ENCODE measurements around the gene RADIL.

Gene RADIL

DNA sequence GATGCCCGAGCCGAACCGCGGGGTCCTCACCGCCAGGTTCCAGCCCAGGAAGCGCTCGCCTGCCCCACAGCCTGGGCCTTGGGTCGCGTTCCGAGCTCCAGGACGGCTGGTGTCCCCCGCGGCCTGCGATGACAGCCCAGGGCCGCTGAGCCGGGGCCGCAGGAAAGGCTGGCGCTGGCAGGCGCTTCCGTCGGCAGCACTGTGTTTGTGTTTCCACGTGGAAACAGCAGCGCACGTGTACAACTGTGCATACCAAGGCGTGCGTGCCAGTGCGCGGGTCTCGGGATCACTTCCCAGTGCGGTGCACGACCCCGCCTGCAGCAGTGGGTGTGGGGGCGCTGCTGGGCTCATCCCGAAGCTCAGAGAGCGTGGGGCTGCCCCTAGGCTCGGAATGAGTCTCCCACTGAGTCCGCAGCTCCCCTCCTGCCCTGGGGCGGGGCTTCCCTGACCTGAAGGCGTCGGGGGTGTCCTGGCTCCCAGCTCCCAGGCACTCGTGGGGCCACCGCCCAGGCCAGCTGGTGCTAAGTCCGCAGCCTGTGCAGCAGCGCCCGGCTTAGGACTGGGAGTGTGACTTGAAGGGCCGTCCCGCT lies 90.9 kb downstream of the RADIL start:
- no peak for DNase-seq (ENCODE audit: low read depth, low spot score)

DNA sequence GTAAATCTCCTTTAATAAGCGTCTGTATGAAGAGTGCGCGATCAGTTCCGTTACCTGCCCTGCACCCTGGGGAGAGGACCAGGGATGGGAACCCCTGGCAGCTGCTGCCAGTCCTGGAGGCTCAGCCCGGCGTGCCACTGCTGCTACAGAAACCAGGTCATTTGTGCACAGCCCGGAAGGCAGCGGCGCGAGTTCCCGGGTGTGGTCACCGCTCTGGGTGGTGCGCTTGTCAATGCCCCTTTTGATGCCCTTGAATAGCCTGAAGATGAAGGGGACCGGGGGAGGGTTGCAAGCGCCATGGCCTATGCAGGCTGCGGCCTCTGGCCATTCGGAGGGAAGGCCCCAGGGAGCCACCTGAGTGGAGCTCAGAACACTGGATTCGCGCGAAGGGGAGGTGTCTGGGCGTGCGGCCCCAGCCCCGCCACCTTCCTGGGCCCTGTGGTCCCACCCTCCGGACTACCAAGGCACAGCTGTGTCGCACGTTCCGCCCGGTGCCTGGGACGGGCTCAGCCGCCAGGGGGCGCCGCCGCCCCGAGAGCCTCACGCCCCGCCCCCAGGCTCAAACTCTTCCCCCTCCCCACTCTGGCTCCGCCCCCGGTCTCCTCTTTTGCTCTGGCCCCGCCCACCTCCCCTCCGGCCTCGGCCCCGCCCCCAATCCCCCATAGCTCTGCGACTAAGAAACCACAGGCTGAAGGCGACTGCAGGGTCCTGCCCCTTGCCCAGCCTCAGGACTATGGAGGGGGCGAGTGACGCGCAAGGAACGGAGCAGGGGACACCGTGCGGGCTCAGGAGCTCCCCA lies 91.6 kb downstream of the RADIL start:
- DNase-seq (ENCODE audit: low read depth, low spot score): no peak

DNA sequence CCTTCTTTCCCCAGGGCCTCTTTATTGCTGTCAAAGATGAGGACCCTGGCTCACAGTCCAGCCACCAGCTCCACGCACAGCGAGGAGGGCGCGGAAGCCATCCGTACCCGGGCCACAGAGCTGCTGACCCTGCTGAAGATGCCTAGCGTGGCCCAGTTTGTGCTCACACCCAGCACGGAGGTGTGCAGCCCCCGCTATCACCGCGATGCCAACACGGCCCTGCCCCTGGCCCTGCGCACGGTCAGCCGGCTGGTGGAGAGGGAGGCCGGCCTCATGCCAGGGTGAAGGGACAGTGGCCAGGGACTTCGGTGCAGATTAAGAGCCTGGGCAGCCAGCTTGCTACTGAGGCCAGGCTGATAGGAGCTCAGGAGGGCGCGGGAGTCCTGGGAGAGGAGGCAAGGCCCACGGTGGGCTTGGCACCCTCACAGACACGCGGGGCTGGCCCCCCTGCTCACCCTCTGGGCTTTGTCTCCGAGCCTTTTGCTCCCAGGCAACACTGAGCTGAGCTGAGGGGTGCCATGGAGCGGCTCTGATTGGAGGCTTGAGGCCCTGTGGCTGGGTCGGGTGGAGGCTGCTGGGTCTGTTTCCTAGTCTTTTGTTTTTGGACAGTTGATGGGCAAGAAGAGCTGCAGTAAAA lies 92.3 kb downstream of the RADIL start:
- no peak for DNase-seq (ENCODE audit: low read depth, low spot score)

DNA sequence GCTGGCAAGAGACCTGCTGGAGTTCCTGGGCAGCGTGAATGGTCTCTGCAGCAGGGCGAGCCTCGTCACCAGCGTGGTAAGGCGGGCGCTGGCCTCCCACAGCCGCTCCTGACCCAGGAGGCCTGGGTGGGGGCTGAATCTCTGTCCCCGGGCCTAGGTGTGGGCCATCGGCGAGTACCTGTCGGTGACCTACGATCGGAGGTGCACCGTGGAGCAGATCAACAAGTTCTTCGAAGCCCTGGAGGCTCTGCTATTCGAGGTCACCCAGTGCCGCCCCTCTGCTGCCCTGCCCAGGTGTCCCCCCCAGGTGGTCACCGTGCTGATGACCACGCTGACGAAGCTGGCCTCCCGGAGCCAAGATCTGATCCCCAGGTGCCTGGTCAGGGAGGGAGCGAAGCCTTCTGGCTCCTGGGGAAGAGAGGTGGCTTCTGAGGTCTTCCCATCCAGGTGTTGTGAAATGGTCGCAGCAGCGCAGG lies 93.0 kb downstream of the RADIL start:
- no peak for DNase-seq (ENCODE audit: low read depth, low spot score)

DNA sequence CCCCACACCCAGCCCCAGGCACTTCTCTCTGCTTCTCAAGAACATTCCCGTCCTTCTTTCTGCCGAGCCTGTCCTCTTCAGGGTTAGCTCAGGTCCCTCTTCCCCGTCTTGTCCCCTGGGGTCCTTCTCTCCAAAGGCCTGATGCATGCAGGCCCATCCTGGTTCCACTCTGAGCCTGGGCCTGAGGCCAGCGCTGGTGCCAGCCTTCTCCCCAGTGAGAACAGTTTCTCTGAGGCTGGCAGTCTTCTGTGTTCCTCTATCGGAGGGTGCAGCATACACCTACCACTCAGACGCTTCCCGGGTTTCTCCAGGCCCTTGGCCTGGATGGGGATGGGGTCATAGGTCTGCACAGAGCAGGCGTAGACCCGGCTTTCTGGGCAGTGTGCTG lies 93.4 kb downstream of the RADIL start:
- no peak for DNase-seq (ENCODE audit: low read depth, low spot score)

DNA sequence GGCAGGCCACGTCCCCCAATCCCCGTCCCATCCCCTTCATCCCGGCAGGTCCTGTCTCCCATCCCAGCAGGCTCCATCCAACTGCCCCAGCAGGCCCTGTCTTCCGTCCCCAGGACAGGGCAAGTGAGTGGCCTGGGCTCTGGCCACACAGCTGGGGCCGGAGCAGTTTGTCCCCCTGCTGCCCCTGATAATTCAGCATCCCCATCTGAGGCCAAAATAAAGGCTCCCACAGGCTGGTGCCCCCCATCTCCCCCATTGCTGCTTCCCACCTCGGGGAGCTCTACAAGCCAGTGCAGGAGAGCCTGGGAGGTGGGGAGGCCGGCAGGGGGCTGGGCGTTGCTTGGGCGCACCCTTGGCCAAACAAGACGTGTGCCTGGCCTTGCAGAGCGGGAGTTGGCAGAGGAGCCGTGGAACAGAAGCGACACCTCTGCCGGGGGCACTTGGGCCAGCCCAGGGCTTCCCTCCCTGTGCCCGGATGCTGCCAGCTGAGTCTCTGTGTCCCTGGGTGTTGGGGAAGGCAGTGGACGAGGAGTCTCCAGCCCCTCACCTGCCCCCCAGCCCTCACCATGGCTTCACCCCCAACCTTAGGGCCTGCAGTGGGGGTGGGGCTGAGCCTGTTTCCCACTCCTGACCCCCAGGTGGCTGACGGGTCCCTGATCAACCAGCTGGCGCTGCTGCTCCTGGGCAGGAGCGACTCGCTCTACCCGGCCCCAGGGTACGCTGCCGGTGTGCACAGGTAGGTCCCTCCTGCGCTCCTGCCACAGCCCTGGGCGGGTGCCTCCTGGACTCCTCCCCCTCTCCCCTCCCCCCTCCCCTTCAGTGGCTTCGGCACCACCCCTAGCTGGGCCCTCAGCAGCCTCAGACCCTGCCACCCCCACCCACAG lies 94.1 kb downstream of the RADIL start:
- no peak for DNase-seq (ENCODE audit: low read depth, low spot score)

DNA sequence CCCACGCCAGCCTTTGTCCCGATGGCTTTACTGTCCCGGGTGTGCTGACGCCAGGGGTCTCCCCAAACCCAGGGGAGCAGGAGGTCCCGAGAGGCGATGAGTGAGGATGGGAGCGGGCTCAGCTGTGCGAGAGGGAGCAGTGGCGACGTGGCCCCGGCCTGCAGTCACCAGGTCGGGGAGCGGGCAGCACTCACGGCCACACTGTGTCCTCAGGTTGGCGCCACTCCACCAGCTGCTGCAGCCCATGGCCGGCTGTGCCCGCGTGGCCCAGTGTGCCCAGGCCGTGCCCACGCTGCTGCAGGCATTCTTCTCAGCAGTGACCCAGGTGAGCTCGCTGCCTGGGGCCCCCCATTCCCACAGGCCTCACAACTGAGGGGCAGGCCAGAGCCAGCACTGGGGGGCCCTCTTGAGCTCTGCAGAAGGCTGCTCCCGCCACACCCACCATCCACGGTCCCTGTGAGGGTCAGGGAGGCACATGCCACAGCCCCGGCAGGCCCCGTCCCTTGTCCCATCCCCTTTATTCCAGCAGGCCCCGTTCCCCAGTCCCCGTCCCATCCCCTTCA lies 94.8 kb downstream of the RADIL start:
- no peak for DNase-seq (ENCODE audit: low read depth, low spot score)

DNA sequence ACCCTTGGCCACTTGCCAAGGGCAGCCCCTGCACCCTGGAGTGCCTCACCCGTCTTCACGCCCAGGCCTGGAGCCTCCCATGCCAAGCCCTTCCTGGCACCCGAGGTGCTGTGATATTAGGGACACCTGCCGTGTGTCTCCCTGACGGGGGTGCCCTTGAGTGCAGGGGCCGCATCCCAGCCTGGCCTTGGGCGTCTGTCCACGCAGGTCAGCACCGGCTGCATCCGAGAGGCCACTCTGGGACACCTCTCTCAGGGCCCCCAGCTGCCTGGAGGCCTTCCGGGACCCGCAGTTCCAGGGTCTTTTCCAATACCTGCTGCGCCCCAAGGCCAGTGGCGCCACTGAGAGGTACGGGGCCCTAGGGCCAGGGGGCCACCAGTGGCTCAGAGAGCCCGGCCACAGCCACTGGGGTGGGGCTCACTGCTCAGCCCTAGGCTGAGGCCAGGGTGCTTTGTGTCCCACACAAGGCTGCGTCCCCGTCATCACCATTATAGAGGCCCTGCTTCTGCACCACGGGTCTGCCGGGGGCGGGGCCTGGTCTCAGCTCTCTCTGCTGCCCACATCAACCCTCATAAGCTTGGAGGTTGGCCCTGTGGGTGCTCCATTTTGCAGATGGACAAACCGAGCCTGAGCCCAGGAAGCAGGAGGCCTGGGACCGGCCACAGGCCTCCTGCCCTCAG lies 95.4 kb downstream of the RADIL start:
- no peak for DNase-seq (ENCODE audit: low read depth, low spot score)

DNA sequence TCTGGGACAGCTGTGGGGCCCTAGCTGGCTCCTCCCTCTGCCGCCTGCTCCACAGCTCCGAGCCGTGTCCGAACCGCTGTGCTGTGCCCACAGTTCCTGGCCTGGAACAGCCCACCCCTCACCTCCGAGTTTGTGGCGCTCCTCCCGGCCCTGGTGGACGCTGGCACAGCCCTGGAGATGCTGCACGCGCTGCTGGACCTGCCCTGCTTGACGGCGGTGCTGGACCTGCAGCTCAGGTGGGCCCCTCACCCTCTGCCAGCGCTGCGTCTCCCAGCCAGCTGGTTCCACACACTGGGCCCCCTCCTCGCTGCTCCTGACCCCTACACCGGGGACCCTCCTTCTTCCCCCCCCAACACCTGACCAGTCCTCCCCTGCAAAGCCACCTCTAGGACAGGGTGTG lies 96.0 kb downstream of the RADIL start:
- DNase-seq (ENCODE audit: low read depth, low spot score): no peak

DNA sequence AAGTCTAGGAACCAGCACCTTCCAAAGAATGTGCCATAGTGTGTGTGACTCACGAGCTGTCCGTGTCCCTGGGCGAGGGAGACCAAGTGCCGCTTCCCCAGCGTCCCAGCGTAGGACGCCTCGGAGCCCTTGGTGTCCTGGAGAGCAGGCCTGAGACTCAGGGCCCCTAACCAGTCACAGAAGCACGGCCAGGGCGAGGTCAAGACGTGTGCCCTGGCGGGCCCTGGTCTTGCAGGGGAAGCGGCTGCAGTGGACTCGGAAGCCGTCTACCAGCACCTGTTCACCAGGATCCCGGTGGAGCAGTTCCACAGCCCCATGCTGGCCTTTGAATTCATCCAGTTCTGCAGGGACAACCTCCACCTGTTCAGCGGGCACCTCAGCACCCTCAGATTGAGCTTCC lies 97.5 kb downstream of the RADIL start:
- no peak for DNase-seq (ENCODE audit: low read depth, low spot score)

DNA sequence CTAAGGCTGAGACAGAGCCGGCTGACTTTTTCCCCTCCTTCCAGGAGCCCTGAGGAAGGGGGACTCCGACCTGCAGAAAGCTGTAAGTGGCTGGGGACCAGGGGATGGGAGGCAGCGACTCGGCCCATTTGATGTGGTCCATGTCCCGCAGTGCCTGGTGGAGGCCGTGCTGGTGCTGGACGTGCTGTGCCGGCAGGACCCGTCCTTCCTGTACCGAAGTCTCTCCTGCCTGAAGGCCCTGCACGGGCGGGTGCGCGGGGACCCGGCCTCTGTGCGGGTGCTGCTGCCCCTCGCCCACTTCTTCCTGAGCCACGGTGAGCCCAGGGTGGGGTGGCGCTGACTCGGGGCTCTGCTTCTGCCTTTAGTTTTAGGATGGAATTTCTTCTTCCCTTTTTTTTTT lies 98.1 kb downstream of the RADIL start:
- no peak for DNase-seq (ENCODE audit: low read depth, low spot score)

DNA sequence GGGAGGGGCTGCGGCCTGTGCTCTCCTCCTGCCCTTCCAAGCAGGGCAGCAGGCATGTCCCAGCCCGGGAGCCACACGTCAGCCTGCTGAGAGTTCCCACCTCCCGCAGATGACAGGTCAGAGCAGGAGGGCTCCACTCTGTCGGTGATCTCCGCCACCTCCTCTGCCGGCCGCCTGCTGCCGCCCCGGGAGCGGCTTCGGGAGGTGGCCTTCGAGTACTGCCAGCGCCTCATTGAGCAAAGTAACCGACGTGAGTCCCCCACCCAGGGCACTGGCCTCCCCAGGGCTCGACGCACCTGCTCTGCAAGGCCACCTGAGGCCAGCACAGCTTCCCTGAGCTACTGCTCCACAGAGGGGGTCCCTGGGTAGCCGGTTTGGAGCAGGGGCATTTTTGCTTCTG lies 98.7 kb downstream of the RADIL start:
- DNase-seq (ENCODE audit: low read depth, low spot score): no peak

DNA sequence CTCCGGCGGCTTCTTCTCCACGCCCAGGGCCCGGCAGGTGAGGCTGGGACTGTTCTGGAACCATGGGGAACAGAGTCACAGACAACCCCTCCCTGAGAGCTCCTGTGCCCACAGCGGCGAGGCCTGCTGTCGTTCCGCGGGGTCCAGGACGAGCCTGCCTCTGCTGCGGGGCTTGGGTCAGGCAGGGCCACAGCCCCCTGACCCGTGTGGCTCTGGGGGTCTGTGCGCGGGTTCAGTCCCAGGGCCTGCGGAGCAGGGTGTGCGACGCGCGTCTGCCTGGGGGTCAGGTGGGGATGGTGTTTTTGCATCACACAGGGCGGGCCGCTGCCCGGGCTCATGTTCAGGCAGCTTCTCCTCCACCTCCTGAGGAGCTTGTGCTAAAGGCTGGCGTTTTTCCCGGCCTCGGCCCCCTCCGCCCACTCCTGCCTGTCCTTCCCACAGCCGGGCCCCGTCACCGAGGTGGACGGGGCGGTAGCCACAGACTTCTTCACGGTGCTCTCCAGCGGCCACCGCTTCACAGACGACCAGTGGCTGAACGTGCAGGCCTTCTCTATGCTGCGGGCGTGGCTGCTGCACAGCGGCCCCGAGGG lies 99.7 kb downstream of the RADIL start:
- no peak for DNase-seq (ENCODE audit: low read depth, low spot score)

DNA sequence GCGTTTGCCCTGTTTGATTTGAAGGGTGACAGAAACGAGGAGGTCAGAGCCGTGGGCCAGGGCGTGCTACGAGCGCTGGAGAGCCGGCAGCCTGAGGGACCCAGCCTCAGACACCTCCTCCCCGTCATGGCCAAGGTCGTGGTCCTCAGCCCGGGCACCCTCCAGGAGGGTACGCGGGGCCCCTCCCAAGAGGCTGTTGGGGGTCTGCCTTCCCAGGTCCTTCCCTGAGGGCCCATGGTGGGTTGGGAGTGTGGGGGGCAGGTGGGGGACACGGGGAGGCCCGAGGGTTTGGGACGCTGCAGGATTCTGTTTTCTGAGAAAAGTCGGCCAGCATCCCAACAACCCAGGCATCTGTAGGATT lies 100.2 kb downstream of the RADIL start:
- DNase-seq (ENCODE audit: low read depth, low spot score): no peak

DNA sequence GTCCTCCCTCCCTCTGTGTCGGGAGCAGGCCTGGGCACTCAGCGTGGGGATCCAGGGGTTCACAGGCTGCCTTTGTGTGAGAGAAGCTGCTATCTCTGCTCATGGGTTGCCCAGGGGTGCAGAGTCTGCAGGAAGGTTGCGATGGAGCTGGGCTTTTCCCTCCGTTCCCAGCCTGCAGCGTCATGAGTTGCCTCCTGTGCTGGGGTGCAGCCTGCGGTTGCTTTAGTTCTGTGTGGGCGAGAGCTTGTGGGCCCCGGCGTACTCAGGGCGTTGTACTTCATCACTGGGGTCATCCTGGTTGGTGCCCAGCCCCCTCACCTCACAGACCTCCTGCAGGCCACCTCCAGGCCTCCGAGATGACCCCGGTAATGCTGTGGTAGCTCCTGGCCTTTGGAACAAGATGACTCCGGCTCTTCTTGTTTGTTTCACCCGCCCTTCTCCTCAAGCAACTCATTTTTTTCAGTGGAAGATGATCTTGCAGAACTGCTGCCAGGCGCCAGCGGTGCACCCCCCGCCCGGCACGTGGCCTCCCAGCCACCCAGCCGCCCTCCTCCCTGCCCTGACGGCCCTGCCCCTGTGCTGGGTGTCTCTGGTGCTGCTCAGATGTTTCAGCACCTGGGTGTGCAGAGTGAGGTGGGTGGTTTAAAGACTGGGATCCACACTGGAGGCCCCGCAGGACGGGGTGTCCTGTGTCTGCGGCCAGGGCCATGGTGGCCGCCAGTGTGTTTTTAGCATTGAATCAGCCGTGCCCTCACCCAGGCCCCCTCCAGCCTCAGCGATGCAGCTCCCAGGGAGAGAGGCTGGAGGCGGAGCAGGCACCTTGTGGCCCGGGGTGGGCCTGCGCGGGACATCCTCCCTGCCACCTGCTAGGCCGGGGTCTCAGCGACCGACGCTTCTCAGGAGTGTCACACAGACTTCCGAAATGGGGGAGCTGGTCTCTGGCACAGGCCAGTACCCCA lies 100.9 kb downstream of the RADIL start:
- no peak for DNase-seq (ENCODE audit: low read depth, low spot score)

DNA sequence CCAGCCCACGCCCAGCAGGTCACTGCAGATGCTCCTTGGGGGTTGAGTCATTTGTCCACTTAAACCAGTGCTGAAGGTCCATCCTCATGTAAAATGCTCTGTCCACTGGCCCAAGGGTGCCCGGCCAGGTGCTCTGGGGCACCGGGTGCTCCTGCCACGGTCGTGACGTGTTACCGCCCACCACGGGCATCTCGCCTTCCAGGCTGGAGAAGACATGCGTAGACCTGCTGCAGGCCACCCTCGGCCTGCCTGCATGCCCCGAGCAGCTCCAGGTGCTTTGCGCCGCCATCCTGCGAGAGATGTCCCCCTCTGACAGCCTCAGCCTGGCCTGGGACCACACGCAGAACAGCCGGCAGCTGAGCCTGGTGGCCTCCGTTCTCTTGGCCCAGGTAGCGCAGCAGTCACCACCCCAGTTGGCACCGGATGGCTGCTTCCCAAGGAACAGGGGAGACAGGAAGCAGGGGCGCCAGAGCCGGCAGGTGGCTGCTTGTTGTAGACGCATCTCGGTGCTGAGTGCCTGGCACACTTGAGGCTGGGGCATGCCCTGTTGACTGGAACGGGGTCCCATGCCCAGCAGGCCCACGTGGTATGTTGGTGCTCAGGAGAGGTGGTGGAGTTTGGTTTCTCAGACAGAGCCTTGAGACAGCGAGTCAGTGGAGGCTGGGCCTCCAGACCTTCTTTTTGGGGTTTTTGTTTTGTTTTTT lies 102.0 kb downstream of the RADIL start:
- no peak for DNase-seq (ENCODE audit: low read depth, low spot score)

DNA sequence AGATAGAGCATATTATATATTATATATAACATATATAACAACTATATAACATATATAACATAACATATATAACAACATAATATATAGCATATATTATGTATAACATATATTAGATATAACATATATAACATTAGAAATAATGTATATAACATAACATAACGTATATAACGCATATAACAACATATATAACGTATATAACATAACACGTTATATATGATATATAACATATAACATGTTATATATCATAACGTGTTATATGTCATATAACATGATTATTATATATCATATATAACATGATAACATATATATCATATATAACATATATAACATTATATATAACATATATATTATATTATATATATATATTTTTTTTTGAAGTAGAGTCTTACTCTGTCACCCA lies 104.4 kb downstream of the RADIL start:
- DNase-seq (ENCODE audit: low read depth, low spot score): no peak

DNA sequence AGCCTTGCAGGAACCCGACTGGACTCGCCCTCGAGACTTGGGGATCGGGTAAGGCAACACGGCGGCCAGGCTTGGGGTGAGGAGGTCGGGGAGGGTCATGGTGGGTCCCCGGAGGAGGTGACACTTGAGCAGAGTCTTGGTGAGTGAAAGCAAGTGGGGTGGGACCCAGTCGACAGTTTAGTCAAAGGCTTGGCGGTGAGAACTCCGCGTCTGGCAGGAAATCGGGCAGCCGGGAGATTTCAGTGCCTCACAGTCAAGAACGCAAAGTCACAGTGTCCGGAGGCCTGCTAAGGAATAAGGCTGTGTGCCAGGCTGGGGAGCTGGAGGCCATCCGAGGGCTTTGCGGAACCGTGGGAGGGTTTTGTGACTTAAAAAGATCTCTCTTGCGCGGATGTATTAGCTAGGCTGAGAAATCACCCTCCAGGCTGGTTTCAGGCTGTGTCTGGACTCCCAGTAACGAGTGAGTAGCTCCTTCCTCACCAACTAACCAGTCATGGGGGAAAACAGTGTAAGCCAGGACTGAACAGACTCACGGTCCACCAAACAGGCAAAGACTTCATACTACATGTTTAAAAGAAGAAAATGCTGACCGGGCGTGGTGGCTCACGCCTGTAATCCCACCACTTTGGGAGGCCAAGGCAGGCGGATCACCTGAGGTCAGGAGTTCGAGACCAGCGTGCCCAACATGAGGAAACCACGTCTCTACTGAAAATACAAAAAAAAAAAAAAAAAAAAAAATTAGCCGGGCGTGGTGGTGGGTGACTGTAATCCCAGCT lies 107.5 kb downstream of the RADIL start:
- DNase-seq (ENCODE audit: low read depth, low spot score): no peak
